ENCODE measurements around the gene ARPP21.

Gene ARPP21

DNA sequence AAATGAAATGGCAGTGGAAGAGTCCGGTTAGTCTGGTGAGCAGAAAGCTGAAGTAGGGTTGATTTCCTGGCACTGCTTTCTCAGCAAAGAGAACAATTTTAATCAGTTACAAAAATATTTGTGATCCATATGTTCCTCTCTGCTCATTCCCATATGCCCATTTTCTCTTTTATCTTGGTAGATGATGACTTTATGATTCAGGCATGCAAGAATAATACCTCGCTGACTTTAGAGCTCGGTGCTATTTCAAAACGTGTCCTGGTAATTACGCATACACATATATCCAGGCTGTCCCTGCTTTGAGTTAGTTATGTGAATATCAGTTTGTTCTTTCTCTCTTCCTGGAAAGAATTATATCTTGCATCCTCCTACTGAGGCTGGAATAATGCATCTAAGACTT lies 38.5 kb downstream of the ARPP21 start:
- no peak for TF ChIP-seq ZNF274 (IDR thresholded peaks at IDR 0.05; ENCODE audit: low read depth, low read length)
- no peak overlapping the region for H3K4me3 ChIP-seq (ENCODE audit: low read length)

DNA sequence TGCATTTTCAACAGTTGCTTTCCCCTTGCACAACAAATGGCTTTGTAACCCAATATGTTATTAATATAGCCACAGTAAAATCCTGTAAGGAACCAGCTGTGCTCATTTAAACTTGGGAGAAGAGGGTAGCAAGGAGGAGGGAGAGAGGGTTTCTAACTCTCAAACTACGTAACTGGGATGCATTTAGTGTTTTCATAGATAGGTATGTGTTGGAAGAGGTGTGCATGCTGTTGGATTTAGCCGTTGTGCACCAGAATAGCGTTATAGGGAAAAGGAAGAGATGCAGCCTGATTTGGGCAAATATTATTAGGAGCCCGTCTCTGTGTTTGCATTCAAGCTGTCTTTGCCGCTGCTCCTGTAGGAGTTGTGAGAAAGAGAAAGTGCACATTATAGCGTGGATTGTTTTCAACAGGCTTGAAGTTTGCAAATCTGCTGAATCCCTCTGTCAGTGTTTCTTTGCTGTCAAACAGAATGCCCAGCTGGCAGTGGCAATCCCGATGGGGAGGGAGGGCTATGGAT lies 39.4 kb downstream of the ARPP21 start:
- H3K4me3 ChIP-seq (ENCODE audit: low read length) = no peak overlapping the region
- TF ChIP-seq ZNF274 (IDR thresholded peaks at IDR 0.05; ENCODE audit: low read depth, low read length) = no peak

DNA sequence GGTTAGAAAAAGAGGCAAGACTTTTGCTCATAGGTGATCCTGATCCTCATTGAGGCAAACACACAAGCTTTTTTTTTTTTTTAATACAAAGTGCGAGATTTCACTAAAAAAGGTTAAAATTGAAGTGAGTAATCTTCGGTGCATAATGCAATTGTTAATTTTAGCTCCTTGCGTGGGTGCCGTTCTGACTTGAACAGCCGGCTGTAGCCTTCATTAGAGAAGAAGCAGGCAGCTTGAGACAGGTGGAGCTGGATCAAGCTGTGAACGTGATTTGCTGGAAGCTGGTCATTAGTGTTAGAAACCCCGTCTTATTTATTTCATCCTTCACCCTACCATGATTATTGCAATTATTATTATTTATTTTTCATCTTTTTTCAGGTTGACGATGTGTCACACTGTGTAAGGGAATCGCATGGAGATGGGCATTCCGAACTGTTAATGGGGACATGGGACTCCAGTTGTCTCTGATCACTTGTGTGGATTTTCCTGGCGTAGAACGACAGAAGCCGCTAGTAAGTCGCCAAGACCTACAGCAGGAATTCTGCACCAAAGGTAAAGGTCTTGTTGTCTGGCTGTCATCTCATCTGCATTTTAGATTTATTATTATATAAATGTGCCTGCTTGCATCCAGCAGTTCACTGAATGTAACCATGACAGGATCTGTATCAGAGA lies 40.2 kb downstream of the ARPP21 start:
- H3K4me3 ChIP-seq (ENCODE audit: low read length) = no peak overlapping the region
- no peak for TF ChIP-seq ZNF274 (IDR thresholded peaks at IDR 0.05; ENCODE audit: low read depth, low read length)

DNA sequence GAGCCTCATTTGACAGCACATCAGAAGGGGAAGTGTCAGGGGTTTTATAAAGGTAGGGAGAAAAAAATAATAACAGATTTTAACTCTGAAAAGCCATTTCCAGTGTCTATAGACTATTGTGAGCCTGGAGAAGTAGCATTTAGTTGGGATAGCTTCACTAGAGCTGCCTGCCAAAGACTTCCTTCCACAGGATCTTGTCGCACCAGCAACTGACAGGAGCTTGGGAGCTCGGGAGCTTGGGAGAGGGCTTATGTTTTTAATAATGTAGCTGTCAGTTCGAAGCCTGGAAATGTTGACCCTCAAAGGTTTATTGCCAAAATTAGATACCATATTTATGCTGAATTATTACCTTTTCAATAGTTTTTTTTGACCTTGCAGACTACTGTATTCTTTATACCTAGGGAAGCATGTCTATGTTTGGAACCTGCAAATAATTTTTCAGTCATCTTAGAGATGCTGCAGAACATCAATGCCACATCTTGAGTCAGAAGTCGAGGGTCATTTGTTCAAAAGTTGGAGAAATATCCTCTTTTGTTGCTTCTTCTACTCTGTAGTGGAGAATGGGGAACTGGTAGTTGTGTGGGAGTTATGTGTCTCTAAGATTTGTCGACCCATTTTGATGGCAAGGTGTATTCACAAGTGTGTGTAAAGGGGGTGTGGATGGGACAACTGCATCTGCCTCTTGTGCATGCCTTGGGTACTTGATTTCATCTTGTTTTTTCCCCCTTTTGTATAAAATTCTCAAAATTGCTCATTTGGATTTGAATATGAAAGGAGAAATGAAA lies 41.7 kb downstream of the ARPP21 start:
- TF ChIP-seq ZNF274 (IDR thresholded peaks at IDR 0.05; ENCODE audit: low read depth, low read length) = no peak
- H3K4me3 ChIP-seq (ENCODE audit: low read length) = no peak overlapping the region

- no peak for TF ChIP-seq ZNF274 (IDR thresholded peaks at IDR 0.05; ENCODE audit: low read depth, low read length)
Observed at GRCh38 chr3:35685153-35685552, 45.8 kb downstream of the ARPP21 start.

DNA sequence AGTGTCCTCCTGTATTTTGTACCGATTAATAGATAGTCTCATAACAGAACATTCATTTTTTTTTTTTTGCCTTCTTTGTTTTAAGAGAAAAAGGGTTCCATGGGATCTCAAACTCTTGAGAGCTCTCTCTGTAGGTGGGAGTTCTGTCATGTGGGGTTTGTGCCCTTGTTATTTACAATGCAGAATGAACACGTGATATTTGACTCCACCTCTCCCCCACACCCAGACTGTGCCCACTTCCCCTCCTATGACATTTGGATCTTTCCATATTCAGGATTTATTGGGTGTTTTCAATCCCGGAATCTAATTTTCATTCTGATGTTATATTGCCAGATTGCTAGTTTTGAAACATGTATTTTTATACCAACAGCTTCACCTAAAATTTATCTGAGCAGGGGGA lies 49.5 kb downstream of the ARPP21 start:
- H3K4me3 ChIP-seq (ENCODE audit: low read length) = no peak overlapping the region
- no peak for TF ChIP-seq ZNF274 (IDR thresholded peaks at IDR 0.05; ENCODE audit: low read depth, low read length)

More at GRCh38 chr3:35685153-35685552, 45.8 kb downstream of the ARPP21 start:
- H3K4me3 ChIP-seq (ENCODE audit: low read length) = no peak overlapping the region

DNA sequence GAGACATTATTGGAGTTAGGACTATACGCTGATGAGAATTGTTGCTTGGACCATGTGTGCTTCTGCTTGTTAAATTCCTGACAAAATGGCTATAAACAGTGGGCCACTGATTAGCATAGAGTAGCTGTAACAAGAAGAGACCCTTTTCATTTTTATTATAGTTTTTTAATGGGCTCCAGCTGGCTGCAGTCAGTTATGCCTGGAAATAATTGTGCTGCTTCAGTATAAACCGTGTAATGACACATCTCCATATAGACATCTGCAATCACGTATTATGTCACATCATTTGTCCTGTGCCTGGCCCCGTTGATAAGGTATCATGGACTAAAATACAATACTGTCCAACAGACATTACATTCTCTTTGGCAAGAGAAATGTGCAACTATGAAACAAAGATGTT lies 50.9 kb downstream of the ARPP21 start:
- H3K4me3 ChIP-seq (ENCODE audit: low read length) = no peak overlapping the region
- no peak for TF ChIP-seq ZNF274 (IDR thresholded peaks at IDR 0.05; ENCODE audit: low read depth, low read length)

- TF ChIP-seq ZNF274 (IDR thresholded peaks at IDR 0.05; ENCODE audit: low read depth, low read length) = no peak
- H3K4me3 ChIP-seq (ENCODE audit: low read length) = no peak overlapping the region
Observed at GRCh38 chr3:35705904-35706303, 66.6 kb downstream of the ARPP21 start.

- H3K4me3 ChIP-seq (ENCODE audit: low read length) = no peak overlapping the region
- TF ChIP-seq ZNF274 (IDR thresholded peaks at IDR 0.05; ENCODE audit: low read depth, low read length) = no peak
Observed at GRCh38 chr3:35707904-35708303, 68.6 kb downstream of the ARPP21 start.

- no peak overlapping the region for H3K4me3 ChIP-seq (ENCODE audit: low read length)
- no peak for TF ChIP-seq ZNF274 (IDR thresholded peaks at IDR 0.05; ENCODE audit: low read depth, low read length)
Observed at GRCh38 chr3:35708394-35709271, 69.3 kb downstream of the ARPP21 start.

- TF ChIP-seq ZNF274 (IDR thresholded peaks at IDR 0.05; ENCODE audit: low read depth, low read length) = no peak
- H3K4me3 ChIP-seq (ENCODE audit: low read length) = no peak overlapping the region
Observed at GRCh38 chr3:35709691-35710090, 70.4 kb downstream of the ARPP21 start.

- TF ChIP-seq ZNF274 (IDR thresholded peaks at IDR 0.05; ENCODE audit: low read depth, low read length) = no peak
- no peak overlapping the region for H3K4me3 ChIP-seq (ENCODE audit: low read length)
Observed at GRCh38 chr3:35710554-35710953, 71.2 kb downstream of the ARPP21 start.

GRCh38 chr3:35718921-35719320 lies 79.6 kb downstream of the ARPP21 start:
- TF ChIP-seq ZNF274 (IDR thresholded peaks at IDR 0.05; ENCODE audit: low read depth, low read length) = no peak
- no peak overlapping the region for H3K4me3 ChIP-seq (ENCODE audit: low read length)

DNA sequence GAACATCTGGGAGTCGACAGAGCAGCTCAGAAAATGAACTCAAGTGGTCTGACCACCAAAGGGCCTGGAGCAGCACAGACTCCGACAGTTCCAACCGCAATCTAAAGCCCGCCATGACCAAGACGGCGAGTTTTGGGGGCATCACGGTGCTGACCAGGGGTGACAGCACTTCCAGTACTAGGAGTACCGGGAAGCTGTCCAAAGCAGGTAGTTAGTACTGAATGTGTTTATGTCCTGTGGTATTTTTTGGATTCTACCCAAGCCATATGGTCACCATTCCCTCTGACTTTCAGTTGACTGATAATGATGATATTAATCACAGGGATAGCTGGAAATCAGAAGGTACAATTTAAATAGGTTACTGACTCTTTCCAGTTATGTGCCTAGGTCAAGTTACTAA lies 82.3 kb downstream of the ARPP21 start:
- no peak overlapping the region for H3K4me3 ChIP-seq (ENCODE audit: low read length)
- TF ChIP-seq ZNF274 (IDR thresholded peaks at IDR 0.05; ENCODE audit: low read depth, low read length) = no peak
